H1 (cell line): ENCODE data around the gene ZNHIT3.
"Not testable (repeated sequence)": the region's sequence is repeated elsewhere in the genome, so short reads cannot be mapped to it uniquely, and the experiment has no call there.

ENCODE experiments used
- EP300 ChIP-seq, 2 experiments: IDR thresholded peaks; 1 replicate in 1 of 2; 2 replicates in 1 of 2; pipeline ENCODE4 v1.6.1; 2011 to 2012; ENCODE audit warnings: low read depth in 2 of 2, low read length in 2 of 2, mild to moderate bottlenecking in 2 of 2, borderline replicate concordance in 1 of 2, inconsistent platforms in 1 of 2, moderate library complexity in 1 of 2
- KDM5A ChIP-seq: fragments of 200-600 bp; IDR thresholded peaks from 2 replicates; pipeline ENCODE4 v1.7.1; 2012; ENCODE audit warnings: mild to moderate bottlenecking, low read length, inconsistent platforms, mixed read lengths
- NRF1 ChIP-seq: IDR thresholded peaks from 2 replicates; pipeline ENCODE4 v1.6.1; 2011; ENCODE audit warnings: mild to moderate bottlenecking, low read depth, low read length, improper control_type of control experiment
- PHF8 ChIP-seq: fragments of 200-600 bp; sonication (generic); conservative IDR thresholded peaks from 2 replicates; pipeline ENCODE4 v1.7.1; 2012; ENCODE audit warnings: low read depth, mild to moderate bottlenecking, inconsistent platforms, low read length, moderate library complexity
- POLR2A ChIP-seq, 2 experiments: IDR thresholded peaks; 1 replicate in 1 of 2; 2 replicates in 1 of 2; pipeline ENCODE4 v1.6.1; 2011; ENCODE audit warnings: low read depth in 2 of 2, low read length in 2 of 2, mild to moderate bottlenecking in 2 of 2; ENCODE audit errors: control extremely low read depth in 1 of 2
- RNF2 ChIP-seq: fragments of 200-900, 300-1000 bp; sonication (generic); IDR thresholded peaks from 2 replicates; pipeline ENCODE4 v1.7.1; 2016; ENCODE audit warnings: borderline replicate concordance, low read depth, mild to moderate bottlenecking, antibody characterized with exemption, low read length; ENCODE audit not compliant: poor library complexity, severe bottlenecking; ENCODE audit errors: missing control alignments
- SIRT6 ChIP-seq: IDR thresholded peaks from one replicate; pipeline ENCODE4 v1.7.1; 2012; ENCODE audit warnings: low read length, inconsistent platforms
- SP1 ChIP-seq: IDR thresholded peaks from 2 replicates; pipeline ENCODE4 v1.6.1; 2011; ENCODE audit warnings: low read depth, low read length
- SP2 ChIP-seq: IDR thresholded peaks from 2 replicates; pipeline ENCODE4 v1.6.1; 2012; ENCODE audit warnings: mild to moderate bottlenecking, low read length, inconsistent platforms
- SUZ12 ChIP-seq: fragments of 200-600 bp; sonication (generic); IDR thresholded peaks from 2 replicates; pipeline ENCODE4 v1.6.1; 2012; ENCODE audit warnings: mild to moderate bottlenecking, inconsistent platforms, low read length, moderate library complexity, mixed read lengths
- TAF1 ChIP-seq: IDR thresholded peaks from 2 replicates; pipeline ENCODE4 v1.6.1; 2011; ENCODE audit warnings: mild to moderate bottlenecking, low read depth, low read length
- ZNF274 ChIP-seq: IDR thresholded peaks from 2 replicates; pipeline ENCODE4 v1.7.0; 2012; ENCODE audit warnings: low read length, borderline replicate concordance; ENCODE audit errors: extremely low read depth
- TF ChIP-seq, protein P1 (sequence below), 3 experiments: IDR thresholded peaks; 1 replicate in 2 of 3; 2 replicates in 1 of 3; pipeline versions ENCODE4 v1.5.1 to v1.6.1; 2011; ENCODE audit warnings: low read length in 3 of 3, mild to moderate bottlenecking in 3 of 3, inconsistent platforms in 2 of 3, low read depth in 1 of 3, moderate library complexity in 1 of 3; ENCODE audit not compliant: insufficient read depth in 1 of 3; ENCODE audit errors: control extremely low read depth in 1 of 3

DNA sequence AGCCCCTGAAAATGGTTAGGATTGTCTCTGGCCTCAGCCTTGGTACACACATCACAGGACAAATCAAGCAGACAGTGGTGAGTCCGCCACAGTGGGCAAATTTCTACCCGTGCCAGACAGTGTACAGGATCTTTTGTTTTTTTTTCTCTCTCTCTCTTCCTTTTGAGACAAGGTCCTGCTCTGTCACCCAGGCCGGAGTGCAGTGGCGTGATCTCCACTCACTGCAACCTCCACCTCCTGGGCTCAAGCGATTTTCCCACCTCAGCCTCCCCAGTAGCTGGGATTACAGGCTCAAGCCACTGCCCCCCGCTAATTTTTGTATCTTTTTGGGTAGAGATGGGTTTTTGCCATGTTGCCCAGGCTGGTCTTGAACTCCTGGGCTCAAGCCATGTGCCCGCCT is 2.5 kb upstream of the ZNHIT3 start:
- TF ChIP-seq TAF1; SUZ12; POLR2A (IDR thresholded peaks at IDR 0.05; ENCODE audit: control extremely low read depth in 1 of 2, low read depth in 2 of 2, low read length in 2 of 2); SP2; ZNF274; KDM5A; RNF2; SP1; NRF1; SIRT6; EP300 (IDR thresholded peaks at IDR 0.05; ENCODE audit: borderline replicate concordance in 1 of 2, low read depth in 2 of 2, low read length in 2 of 2); PHF8: not testable (repeated sequence)
- TF ChIP-seq, protein P1, sequence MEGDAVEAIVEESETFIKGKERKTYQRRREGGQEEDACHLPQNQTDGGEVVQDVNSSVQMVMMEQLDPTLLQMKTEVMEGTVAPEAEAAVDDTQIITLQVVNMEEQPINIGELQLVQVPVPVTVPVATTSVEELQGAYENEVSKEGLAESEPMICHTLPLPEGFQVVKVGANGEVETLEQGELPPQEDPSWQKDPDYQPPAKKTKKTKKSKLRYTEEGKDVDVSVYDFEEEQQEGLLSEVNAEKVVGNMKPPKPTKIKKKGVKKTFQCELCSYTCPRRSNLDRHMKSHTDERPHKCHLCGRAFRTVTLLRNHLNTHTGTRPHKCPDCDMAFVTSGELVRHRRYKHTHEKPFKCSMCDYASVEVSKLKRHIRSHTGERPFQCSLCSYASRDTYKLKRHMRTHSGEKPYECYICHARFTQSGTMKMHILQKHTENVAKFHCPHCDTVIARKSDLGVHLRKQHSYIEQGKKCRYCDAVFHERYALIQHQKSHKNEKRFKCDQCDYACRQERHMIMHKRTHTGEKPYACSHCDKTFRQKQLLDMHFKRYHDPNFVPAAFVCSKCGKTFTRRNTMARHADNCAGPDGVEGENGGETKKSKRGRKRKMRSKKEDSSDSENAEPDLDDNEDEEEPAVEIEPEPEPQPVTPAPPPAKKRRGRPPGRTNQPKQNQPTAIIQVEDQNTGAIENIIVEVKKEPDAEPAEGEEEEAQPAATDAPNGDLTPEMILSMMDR (IDR thresholded peaks at IDR 0.05; ENCODE audit: control extremely low read depth in 1 of 3, insufficient read depth in 1 of 3, low read depth in 1 of 3, low read length in 3 of 3): not testable (repeated sequence)
